Stimulated activated CD4-positive, alpha-beta T cell treated with anti-CD3 and anti-CD28 coated beads, TNF-alpha, amount 100 ng/mL, for 48 hours (primary cell): ENCODE measurements around the gene MGMT.

Source experiments
- DNase-seq, 3 donors: peaks; one replicate each; pipeline ENCODE4 v3.0.0-alpha.2; 2020; ENCODE audit warnings: low read depth in 3 of 3

Gene MGMT

DNA sequence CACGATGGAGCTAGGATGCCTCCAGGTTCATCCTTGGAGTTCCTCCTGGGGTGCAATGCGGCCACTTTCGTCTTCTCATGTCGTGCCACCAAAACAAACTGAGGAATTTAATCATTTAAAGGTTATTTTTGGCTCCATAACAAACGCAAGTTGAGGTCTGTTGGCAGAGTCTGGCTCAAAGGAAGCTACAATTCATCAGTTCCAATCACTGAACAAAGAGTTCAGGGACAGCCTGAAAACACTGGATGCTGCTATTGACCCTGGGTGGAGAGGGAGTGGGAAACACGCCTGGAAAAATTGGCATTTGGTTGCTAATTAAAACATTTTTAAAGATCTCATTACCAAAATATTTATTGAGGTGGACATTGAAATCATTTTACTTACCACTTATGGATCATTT lies 11.4 kb upstream of the MGMT start:
- DNase-seq: no peak

- no peak for DNase-seq
Measured at GRCh38 chr10:129459762-129460539, 7.1 kb upstream of the MGMT start.

GRCh38 chr10:129462257-129462795 lies 4.7 kb upstream of the MGMT start:
- no peak for DNase-seq

DNA sequence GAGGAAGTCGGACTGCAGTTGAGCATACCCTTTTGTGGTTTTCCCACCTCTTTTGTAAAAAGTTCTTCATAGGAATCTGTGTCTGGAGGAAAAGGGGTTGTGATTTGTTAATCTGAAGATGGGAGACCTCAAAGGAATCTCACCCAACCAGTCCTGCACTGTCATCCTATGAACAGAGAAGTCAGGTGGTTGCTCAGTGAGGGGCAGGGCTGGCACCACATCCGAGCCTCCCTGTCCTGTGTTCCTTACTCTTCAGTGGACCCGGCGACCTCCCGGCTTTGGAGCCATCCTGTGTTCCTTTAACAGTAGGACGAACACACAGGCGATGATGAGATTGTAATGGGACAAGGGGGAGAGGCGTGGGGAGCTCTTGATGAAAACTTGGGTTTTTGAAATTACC lies 2.8 kb upstream of the MGMT start:
- DNase-seq: no peak

- no peak for DNase-seq
Measured at GRCh38 chr10:129465796-129466702, 992 bp upstream of the MGMT start.

DNA sequence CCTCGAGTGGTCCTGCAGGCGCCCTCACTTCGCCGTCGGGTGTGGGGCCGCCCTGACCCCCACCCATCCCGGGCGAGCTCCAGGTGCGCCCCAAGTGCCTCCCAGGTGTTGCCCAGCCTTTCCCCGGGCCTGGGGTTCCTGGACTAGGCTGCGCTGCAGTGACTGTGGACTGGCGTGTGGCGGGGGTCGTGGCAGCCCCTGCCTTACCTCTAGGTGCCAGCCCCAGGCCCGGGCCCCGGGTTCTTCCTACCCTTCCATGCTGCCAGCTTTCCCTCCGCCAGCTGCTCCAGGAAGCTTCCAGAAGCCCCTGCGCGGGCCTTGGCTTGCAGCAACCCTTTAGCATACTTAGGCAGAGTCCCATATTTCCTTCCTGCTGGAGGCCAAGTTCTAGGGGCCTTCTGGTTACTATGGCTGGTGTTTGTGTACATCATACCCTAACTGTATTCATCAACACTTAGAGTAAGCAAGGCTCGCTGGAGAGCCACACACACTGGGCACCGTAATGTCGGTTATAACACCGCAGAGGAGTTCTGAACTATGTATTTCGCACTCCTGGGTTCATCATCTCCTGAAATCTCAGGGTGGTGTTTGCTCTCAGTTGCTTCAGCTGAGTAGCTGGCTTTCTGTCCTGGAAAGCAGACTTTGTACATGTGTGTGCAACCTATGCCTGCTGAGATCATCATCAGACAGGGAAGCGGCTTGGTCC lies 471 bp downstream of the MGMT start:
- no peak for DNase-seq

DNA sequence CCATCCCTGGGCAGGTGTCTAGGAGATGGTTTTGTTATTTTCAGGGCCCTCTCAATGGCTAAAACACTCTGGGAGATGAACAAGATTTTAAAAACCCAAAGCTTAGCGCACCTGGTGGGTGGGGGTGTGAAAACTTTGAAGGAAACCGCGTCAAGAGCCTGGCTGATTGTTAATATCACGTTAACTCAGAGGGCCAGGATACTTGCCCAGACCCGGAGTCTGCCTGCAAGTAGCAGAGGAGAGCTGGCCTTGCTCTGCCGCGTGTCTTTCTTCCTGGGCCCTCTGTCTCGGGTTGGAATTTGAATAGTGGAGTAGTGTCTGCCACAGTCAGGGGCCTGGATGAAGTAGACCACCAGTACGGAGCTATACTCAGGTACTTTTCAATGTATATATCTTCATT lies 1.1 kb downstream of the MGMT start:
- DNase-seq: no peak

GRCh38 chr10:129470103-129470851 lies 3.2 kb downstream of the MGMT start:
- no peak for DNase-seq

- no peak for DNase-seq
Measured at GRCh38 chr10:129471447-129472175, 4.6 kb downstream of the MGMT start.

- no peak for DNase-seq
Measured at GRCh38 chr10:129472696-129473555, 5.9 kb downstream of the MGMT start.

DNA sequence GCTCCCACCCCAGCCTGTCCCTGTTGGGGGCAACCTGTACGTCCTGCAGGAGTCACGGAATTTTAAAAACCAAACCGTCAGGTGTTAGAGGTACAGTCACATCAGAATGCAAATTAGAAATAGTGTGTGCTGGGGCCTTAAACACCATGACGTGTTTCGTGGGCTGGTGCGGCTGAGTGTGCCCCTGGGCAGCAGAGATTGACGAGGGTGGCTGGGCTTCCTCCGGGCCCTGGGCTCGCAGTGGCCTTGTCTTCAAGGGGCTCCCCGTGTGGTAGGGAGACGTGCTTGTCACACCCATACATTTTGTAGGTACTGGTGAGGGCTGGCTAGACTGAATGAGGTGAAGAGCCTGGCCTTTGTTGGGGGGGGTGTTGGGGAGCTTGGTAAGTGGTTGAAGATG lies 7.6 kb downstream of the MGMT start:
- no peak for DNase-seq

DNA sequence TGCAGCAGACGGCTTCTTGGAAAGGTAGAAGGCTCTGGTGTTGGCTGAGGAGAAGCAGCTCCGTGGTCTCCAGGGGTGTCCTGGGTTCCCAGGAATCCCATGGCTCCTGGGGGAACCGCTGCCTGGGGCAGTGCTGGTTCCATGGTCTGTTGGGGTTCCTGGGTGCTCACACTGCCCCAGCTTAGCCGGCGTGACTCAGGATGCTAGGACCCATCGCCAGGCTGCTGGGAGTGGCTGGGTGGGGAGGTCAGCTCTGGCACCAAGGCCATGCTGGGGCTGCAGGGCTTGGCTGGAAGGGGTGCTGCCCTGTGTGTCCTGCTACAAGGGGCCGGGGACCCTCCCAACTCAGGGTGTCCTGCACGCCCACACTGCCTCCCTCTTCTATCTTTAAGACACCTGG lies 9.4 kb downstream of the MGMT start:
- DNase-seq: no peak

DNA sequence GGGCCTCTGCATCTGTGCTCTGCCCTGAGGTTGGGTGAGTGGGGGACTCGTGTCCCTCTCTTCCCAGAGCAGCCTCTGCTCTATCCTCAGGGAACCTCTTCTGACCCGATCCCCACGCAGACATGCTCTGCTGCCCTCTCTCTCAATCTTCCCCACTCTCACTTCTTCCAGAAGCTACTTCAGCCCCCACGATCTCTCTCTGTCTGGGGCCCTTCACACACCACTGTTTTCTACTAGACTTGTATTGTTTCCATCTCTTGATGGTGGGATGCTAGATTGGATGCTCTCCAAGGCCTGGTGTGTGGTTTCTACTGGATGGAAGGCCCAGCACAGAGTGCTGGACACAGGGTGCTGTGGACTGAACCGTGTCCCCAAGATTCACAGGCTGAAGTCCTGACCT lies 10.0 kb downstream of the MGMT start:
- no peak for DNase-seq

DNA sequence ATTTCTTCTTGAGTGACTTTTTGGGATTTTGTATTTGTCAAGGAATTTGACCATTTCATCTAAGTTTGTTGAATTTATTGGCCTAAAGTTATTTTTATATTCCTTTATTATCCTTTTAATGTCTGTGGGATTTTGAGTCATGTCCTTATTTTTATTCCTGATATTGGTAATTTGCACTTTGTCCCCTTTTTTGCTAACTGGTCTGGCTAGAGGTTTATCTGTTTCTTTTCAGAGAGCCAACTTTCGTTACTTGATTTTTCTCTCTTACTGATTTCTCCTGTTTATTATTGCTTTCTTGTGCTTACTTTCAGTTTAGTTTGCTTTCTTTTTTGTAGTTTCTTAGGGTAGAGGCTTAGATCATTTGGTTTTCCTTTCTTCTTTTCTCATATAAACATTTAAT lies 14.6 kb downstream of the MGMT start:
- DNase-seq: no peak

- DNase-seq: no peak
Measured at GRCh38 chr10:129483430-129484010, 16.5 kb downstream of the MGMT start.

GRCh38 chr10:129486805-129487204 lies 19.8 kb downstream of the MGMT start:
- DNase-seq: no peak

- no peak for DNase-seq
Measured at GRCh38 chr10:129491123-129491734, 24.2 kb downstream of the MGMT start.

DNA sequence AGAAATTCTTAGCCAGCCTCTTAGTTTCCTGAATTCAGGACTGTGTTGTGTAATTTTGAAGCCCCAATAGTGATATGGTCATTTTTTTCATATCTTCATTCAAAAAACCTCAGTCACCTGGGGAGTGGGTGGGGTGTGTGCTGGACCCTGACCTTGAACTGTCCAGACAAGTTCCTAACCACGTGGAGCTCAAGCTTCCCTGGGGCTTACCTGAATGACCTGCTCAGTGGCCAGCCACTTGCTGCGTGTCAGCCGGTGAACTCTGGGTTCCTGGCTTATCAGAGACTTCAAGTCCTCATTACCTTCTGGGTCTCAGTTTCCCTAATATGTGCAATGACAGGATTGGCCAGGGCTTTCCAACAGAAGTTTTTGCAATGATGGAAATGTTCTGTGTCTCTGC lies 27.1 kb downstream of the MGMT start:
- DNase-seq: no peak

DNA sequence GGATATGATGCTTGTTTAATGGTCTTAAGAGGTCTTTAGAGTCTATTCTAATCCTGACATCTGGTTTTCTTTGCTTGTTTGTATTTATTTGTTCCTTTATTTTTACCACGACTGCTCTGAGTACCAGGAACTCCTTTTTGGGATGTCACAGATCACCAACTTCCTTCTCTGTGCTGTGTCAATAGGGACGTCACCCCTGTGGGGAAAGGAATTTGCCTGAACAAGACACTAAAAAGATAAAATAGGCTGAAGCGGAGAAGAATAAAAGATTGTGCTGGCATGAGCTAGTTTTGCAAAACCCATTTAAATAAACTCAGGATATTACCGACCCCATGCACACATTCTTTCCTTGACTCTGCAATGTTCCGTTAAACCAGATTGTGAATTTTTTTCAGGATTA lies 27.7 kb downstream of the MGMT start:
- no peak for DNase-seq
